DND-41 (cell line): Measurements from ENCODE around the gene TOP2B.

Experiments used
- CTCF ChIP-seq: IDR thresholded peaks from 2 replicates; pipeline ENCODE4 v1.5.1; 2012; ENCODE audit warnings: borderline replicate concordance, low read length, moderate library complexity, mild to moderate bottlenecking; ENCODE audit not compliant: poor library complexity, severe bottlenecking; ENCODE audit errors: extremely low read depth
- EZH2 ChIP-seq: IDR thresholded peaks from 3 replicates; pipeline ENCODE4 v1.6.1; 2012; ENCODE audit warnings: borderline replicate concordance, low read depth, mild to moderate bottlenecking, moderate library complexity, low read length, inconsistent platforms; ENCODE audit not compliant: severe bottlenecking

GRCh38 chr3:25558796-25559195, 105.9 kb downstream of the TOP2B start:
- TF ChIP-seq EZH2, result no peak
- no peak for TF ChIP-seq CTCF
